Endothelial cell of umbilical vein (primary cell): ENCODE data around the gene MFGE8. TPM values are rescaled to one million over a fixed set of nuclear protein-coding genes. Genes with fewer than 3 reads are reported as not detected.

Experiments used
- BruUV-seq: library from RNA; stranded (reverse); fragments of 400-500 nt; replicated peaks from 2 replicates; lab custom pipeline; 2021; lab: Mats Ljungman, UMichigan
- CTCF ChIA-PET: fragments of 300-600, 350-600 bp; sonication (Branson Sonifier 250); formaldehyde crosslinking; loops from one replicate; lab custom pipeline; 2021; ENCODE audit warnings: antibody characterized with exemption, inconsistent platforms; lab: Charles Lee
- POLR2A ChIA-PET: fragments of 300-600, 350-600 bp; sonication (Branson Sonifier 250); formaldehyde crosslinking; loops from one replicate; lab custom pipeline; 2021; ENCODE audit warnings: antibody characterized with exemption, inconsistent platforms; lab: Charles Lee
- DNase-seq: peaks from one replicate; pipeline ENCODE4 v3.0.0-alpha.2; 2011; ENCODE audit warnings: low read depth, low spot score
- FAIRE-seq: peaks from 2 replicates; lab custom pipeline; 2011; peaks lifted over from hg19 to GRCh38; lab: Jason Lieb, UNC
- H2AFZ ChIP-seq: 2 replicates; pipeline ENCODE4 v1.6.0; 2012; ENCODE audit warnings: low read depth, low read length, control low read depth, inconsistent platforms
- H3K27ac ChIP-seq: 2 replicates; pipeline ENCODE4 v1.5.1; 2011; ENCODE audit warnings: low read depth, mild to moderate bottlenecking, control low read depth, low read length, moderate library complexity; ENCODE audit not compliant: insufficient read depth
- H3K27me3 ChIP-seq, 2 experiments: 2 replicates each; pipeline versions ENCODE4 v1.6.0 to v1.6.1; 2011; ENCODE audit warnings: low read length in 2 of 2, mixed read lengths in 1 of 2; ENCODE audit not compliant: control insufficient read depth in 2 of 2, insufficient read depth in 2 of 2
- H3K36me3 ChIP-seq, 2 experiments: 2 replicates in 1 of 2; 3 replicates in 1 of 2; pipeline ENCODE4 v1.5.1; 2011; ENCODE audit warnings: low read length in 2 of 2, mild to moderate bottlenecking in 1 of 2, moderate library complexity in 1 of 2; ENCODE audit not compliant: control insufficient read depth in 2 of 2, insufficient read depth in 2 of 2; ENCODE audit errors: extremely low read depth in 1 of 2
- H3K4me1 ChIP-seq: 3 replicates; pipeline ENCODE4 v1.5.1; 2011; ENCODE audit warnings: mild to moderate bottlenecking, low read length; ENCODE audit not compliant: control insufficient read depth, insufficient read depth; ENCODE audit errors: extremely low read depth
- H3K4me2 ChIP-seq: 2 replicates; pipeline ENCODE4 v1.6.1; 2011; ENCODE audit warnings: low read length, control low read depth, mixed read lengths; ENCODE audit not compliant: insufficient read depth
- H3K4me3 ChIP-seq, 3 experiments: fragments of 200-600 bp in 1 of 3; sonication (generic), shearing (Covaris generic) in 1 of 3; replicated peaks in 1 of 3; 2 replicates each; pipeline ENCODE4 v1.5.1; 2011 to 2016; ENCODE audit warnings: control low read depth in 3 of 3, low read length in 3 of 3, mild to moderate bottlenecking in 2 of 3, inconsistent platforms in 1 of 3, low read depth in 1 of 3, moderate library complexity in 1 of 3; ENCODE audit not compliant: insufficient read depth in 1 of 3
- H3K79me2 ChIP-seq: 2 replicates; pipeline ENCODE4 v1.6.0; 2012; ENCODE audit warnings: low read length, inconsistent platforms; ENCODE audit not compliant: control insufficient read depth, insufficient read depth
- H3K9ac ChIP-seq: replicated peaks from 2 replicates; pipeline ENCODE3; 2011; ENCODE audit warnings: low read length, control low read depth; ENCODE audit not compliant: insufficient read depth; ENCODE audit errors: extremely low read depth
- H3K9me1 ChIP-seq: replicated peaks from 3 replicates; pipeline ENCODE4 v1.6.0; 2011; ENCODE audit warnings: mild to moderate bottlenecking, low read length; ENCODE audit not compliant: control insufficient read depth, insufficient read depth; ENCODE audit errors: extremely low read depth
- H3K9me3 ChIP-seq: replicated peaks from 2 replicates; pipeline ENCODE4 v1.5.1; 2012; ENCODE audit warnings: low read length, inconsistent platforms; ENCODE audit not compliant: control insufficient read depth, insufficient read depth
- H4K20me1 ChIP-seq: replicated peaks from 2 replicates; pipeline ENCODE3; 2011; ENCODE audit warnings: mild to moderate bottlenecking, low read length; ENCODE audit not compliant: control insufficient read depth, insufficient read depth; ENCODE audit errors: extremely low read depth
- EZH2 ChIP-seq: IDR thresholded peaks from 2 replicates; pipeline ENCODE4 v1.6.1; 2012; ENCODE audit warnings: borderline replicate concordance, low read depth, mild to moderate bottlenecking, moderate library complexity, low read length, inconsistent platforms; ENCODE audit not compliant: severe bottlenecking
- FOS ChIP-seq: IDR thresholded peaks from 2 replicates; pipeline ENCODE4 v1.6.1; 2011; ENCODE audit warnings: mild to moderate bottlenecking, low read length, moderate library complexity, borderline replicate concordance; ENCODE audit not compliant: insufficient read depth
- GATA2 ChIP-seq: IDR thresholded peaks from 2 replicates; pipeline ENCODE4 v1.7.0; 2011; ENCODE audit warnings: low read depth, mild to moderate bottlenecking, moderate library complexity, mixed read lengths, low read length; ENCODE audit not compliant: insufficient read length, insufficient read depth
- JUN ChIP-seq: IDR thresholded peaks from 2 replicates; pipeline ENCODE4 v1.6.1; 2011; ENCODE audit warnings: borderline replicate concordance, low read depth; ENCODE audit not compliant: insufficient read length, insufficient read depth
- MYC ChIP-seq: IDR thresholded peaks from one replicate; pipeline ENCODE4 v1.6.1; 2011; ENCODE audit warnings: mild to moderate bottlenecking, low read depth, low read length
- POLR2A ChIP-seq: IDR thresholded peaks from 2 replicates; pipeline ENCODE4 v1.6.1; 2012; ENCODE audit warnings: low read depth, mild to moderate bottlenecking, control low read depth, low read length
- POLR2AphosphoS5 ChIP-seq: IDR thresholded peaks from 2 replicates; pipeline ENCODE4 v1.6.1; 2012; ENCODE audit warnings: low read depth, mild to moderate bottlenecking, control low read depth, low read length, moderate library complexity; ENCODE audit not compliant: insufficient read depth
- dilution Hi-C: fragments of 300-500 bp; cut with MboI; formaldehyde crosslinking; loops from one replicate; pipeline ENCODE4 v1.15.0; 2019; ENCODE audit warnings: low sequenced_read_pairs; ENCODE audit not compliant: extremely low pct_ligation_motif_present
- intact Hi-C: fragments of 100-400 bp; cut with micrococcal nuclease; formaldehyde crosslinking; loops from one replicate; pipeline ENCODE4 v1.10.0; 2022
- polyA plus RNA-seq, 4 experiments: library from polyadenylated mRNA; depleted of rRNA in 3 of 4; stranded (reverse) in 3 of 4; unstranded in 1 of 4; fragments of >200 nt; gene quantifications; 2 replicates each; pipeline versions ENCODE4 v1.2.1 to v1.2.3, GENCODE V29; 2011 to 2012; ENCODE audit warnings: missing spikeins in 1 of 4
- total RNA-seq: library from RNA; stranded (reverse); gene quantifications from 2 replicates; pipeline ENCODE4 v1.2.3, GENCODE V29; 2021
- TF ChIP-seq, protein P1 (sequence below), 2 donors: IDR thresholded peaks; 1 replicate in 1 of 2; 2 replicates in 1 of 2; pipeline ENCODE4 v1.5.1; 2011; ENCODE audit warnings: low read length in 2 of 2, mild to moderate bottlenecking in 2 of 2, moderate library complexity in 2 of 2, control low read depth in 1 of 2, inconsistent platforms in 1 of 2, low read depth in 1 of 2; ENCODE audit not compliant: insufficient read depth in 1 of 2; ENCODE audit errors: extremely low read depth in 1 of 2
- TF ChIP-seq, protein P2 (sequence below): IDR thresholded peaks from 2 replicates; pipeline ENCODE4 v1.6.1; 2011; ENCODE audit not compliant: insufficient read depth, insufficient read length

MFGE8 gene
- total and polyA plus RNA-seq, 2 donors (not counting 3 experiments of a cell fraction or from before 2014, with no cell fraction given) = 108 to 117 TPM

DNA sequence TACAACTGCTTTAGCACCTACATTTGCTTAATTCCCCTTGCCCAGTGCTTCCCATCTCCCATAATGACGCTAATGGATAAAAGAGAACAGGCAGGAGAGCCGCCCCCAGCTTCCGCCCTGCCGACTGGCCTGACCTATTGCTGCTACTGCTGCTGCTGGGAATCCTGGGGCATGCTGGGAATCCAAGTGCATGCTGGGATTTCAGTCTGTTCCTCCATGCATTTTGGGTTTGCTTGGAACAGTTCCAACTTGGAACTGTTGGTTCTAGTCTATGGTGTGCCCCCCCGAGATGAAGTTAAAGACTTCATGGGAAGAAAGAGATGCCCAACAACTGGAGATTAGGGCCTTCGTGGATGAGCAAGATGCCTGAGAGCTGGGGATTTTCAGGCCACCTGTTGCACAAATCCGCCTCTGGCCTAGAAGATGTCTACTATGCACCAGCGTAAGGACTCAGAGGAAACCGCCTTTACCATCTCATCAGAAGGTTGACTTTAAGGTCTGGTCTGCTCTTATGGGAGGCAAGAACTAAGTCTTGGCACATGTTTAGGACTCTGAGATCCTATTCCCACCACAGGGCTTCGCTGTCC lies 46.8 kb downstream of the MFGE8 start:
- Histone ChIP-seq H3K9me1 (no peaks in the 10 kb centered on the region), H2AFZ (no peak overlapping the region), H3K9ac (no peak overlapping the region), H3K9me3 (no peaks in the 10 kb centered on the region), H3K4me3 (no peak overlapping the region), H3K79me2 (no peaks in the 10 kb centered on the region), H3K4me1 (peaks cover 6% of the 10 kb centered on the region), H3K4me2 (no peak overlapping the region), H3K27ac (no peak overlapping the region), H3K27me3 (peaks cover 0 to 5% of the 10 kb centered on the region in 2 experiments), H3K36me3 (no peaks in the 10 kb centered on the region), H4K20me1 (no peaks in the 10 kb centered on the region)
- intact Hi-C loops = no loop called here
- DNase-seq (no peak), FAIRE-seq (no peak)
- CTCF ChIA-PET = interaction anchor here (5.2 kb wide), 1 partner anchor 14 kb away, joined by 29 read pairs; no protein-coding TSS in a partner anchor
- dilution Hi-C loops = no loop called here
- POLR2A ChIA-PET = no interaction called here
- no peak for TF ChIP-seq MYC
- TF ChIP-seq FOS = no peak
- TF ChIP-seq EZH2 = no peak
- TF ChIP-seq, protein P1, sequence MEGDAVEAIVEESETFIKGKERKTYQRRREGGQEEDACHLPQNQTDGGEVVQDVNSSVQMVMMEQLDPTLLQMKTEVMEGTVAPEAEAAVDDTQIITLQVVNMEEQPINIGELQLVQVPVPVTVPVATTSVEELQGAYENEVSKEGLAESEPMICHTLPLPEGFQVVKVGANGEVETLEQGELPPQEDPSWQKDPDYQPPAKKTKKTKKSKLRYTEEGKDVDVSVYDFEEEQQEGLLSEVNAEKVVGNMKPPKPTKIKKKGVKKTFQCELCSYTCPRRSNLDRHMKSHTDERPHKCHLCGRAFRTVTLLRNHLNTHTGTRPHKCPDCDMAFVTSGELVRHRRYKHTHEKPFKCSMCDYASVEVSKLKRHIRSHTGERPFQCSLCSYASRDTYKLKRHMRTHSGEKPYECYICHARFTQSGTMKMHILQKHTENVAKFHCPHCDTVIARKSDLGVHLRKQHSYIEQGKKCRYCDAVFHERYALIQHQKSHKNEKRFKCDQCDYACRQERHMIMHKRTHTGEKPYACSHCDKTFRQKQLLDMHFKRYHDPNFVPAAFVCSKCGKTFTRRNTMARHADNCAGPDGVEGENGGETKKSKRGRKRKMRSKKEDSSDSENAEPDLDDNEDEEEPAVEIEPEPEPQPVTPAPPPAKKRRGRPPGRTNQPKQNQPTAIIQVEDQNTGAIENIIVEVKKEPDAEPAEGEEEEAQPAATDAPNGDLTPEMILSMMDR (IDR thresholded peaks at IDR 0.05; ENCODE audit: extremely low read depth in 1 of 2, insufficient read depth in 1 of 2, low read depth in 1 of 2, low read length in 2 of 2) = no peak
- TF ChIP-seq GATA2 = no peak
- TF ChIP-seq, protein P2, sequence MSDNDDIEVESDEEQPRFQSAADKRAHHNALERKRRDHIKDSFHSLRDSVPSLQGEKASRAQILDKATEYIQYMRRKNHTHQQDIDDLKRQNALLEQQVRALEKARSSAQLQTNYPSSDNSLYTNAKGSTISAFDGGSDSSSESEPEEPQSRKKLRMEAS = no peak
- no peak for TF ChIP-seq JUN
- no peak for TF ChIP-seq POLR2A
- no peak for TF ChIP-seq POLR2AphosphoS5
- BruUV-seq = no TSS peak
